Measurements from ENCODE around the gene XYLT2. TPM values are rescaled to one million over a fixed set of nuclear protein-coding genes. Genes with fewer than 3 reads are reported as not detected.
"Not testable (repeated sequence)": the region's sequence is repeated elsewhere in the genome, so short reads cannot be mapped to it uniquely, and the experiment has no call there.

The XYLT2 gene
- polyA plus RNA-seq, 4 donors, result 18.2 to 24.5 (median 19.1) TPM

- DNase-seq (ENCODE audit: low read depth in 4 of 4, low spot score in 3 of 4), result no peak
Measured at GRCh38 chr17:50381920-50382319, 36.0 kb downstream of the XYLT2 start.

GRCh38 chr17:50382931-50383330 is 37.0 kb downstream of the XYLT2 start:
- DNase-seq (ENCODE audit: low read depth in 4 of 4, low spot score in 3 of 4), result no peak

- no peak for DNase-seq (ENCODE audit: low read depth in 4 of 4, low spot score in 3 of 4)
Measured at GRCh38 chr17:50386510-50386909, 40.6 kb downstream of the XYLT2 start.

- no peak for DNase-seq (ENCODE audit: low read depth in 4 of 4, low spot score in 3 of 4)
Measured at GRCh38 chr17:50388728-50389127, 42.8 kb downstream of the XYLT2 start.

- no peak for DNase-seq (ENCODE audit: low read depth in 4 of 4, low spot score in 3 of 4)
Measured at GRCh38 chr17:50389534-50389933, 43.6 kb downstream of the XYLT2 start.

- DNase-seq (ENCODE audit: low read depth in 4 of 4, low spot score in 3 of 4), result no peak
Measured at GRCh38 chr17:50392621-50393020, 46.7 kb downstream of the XYLT2 start.

GRCh38 chr17:50393700-50394099 is 47.8 kb downstream of the XYLT2 start:
- no peak for DNase-seq (ENCODE audit: low read depth in 4 of 4, low spot score in 3 of 4)

GRCh38 chr17:50394711-50395110 is 48.8 kb downstream of the XYLT2 start:
- no peak for DNase-seq (ENCODE audit: low read depth in 4 of 4, low spot score in 3 of 4)

- no peak for DNase-seq (ENCODE audit: low read depth in 4 of 4, low spot score in 3 of 4)
Measured at GRCh38 chr17:50396261-50397110, 50.6 kb downstream of the XYLT2 start.

GRCh38 chr17:50397111-50397918 is 51.4 kb downstream of the XYLT2 start, which contains the start of gene LRRC59:
TSS of gene LRRC59 (minus strand) at chr17:50397523. CDS start at chr17:50397317, 206 bp downstream.
- DNase-seq (ENCODE audit: low read depth in 4 of 4, low spot score in 3 of 4), result peak in 3 of 4 donors; percentile 57 to 68 (median 65)

- DNase-seq (ENCODE audit: low read depth in 4 of 4, low spot score in 3 of 4), result no peak
Measured at GRCh38 chr17:50397919-50398285, 52.0 kb downstream of the XYLT2 start.

GRCh38 chr17:50398672-50399071 is 52.7 kb downstream of the XYLT2 start:
- not testable (repeated sequence) for DNase-seq (ENCODE audit: low read depth in 4 of 4, low spot score in 3 of 4)

- not testable (repeated sequence) for DNase-seq (ENCODE audit: low read depth in 4 of 4, low spot score in 3 of 4)
Measured at GRCh38 chr17:50399591-50399990, 53.7 kb downstream of the XYLT2 start.

GRCh38 chr17:50405351-50405750 is 59.4 kb downstream of the XYLT2 start:
- not testable (repeated sequence) for DNase-seq (ENCODE audit: low read depth in 4 of 4, low spot score in 3 of 4)

- no peak for DNase-seq (ENCODE audit: low read depth in 4 of 4, low spot score in 3 of 4)
Measured at GRCh38 chr17:50406578-50406977, 60.7 kb downstream of the XYLT2 start.

- DNase-seq (ENCODE audit: low read depth in 4 of 4, low spot score in 3 of 4), result no peak
Measured at GRCh38 chr17:50407921-50408320, 62.0 kb downstream of the XYLT2 start.

Other genes with a start within 250 kb of the XYLT2 start
- gene SAMD14, start 216.0 kb upstream of the XYLT2 start, polyA plus RNA-seq (ENCODE audit: insufficient read length in 4 of 4), result 10 to 100 TPM in 3 of 4 donors, 1 to 10 TPM in 1; 9.2 to 19.0 (median 13.1) TPM
- gene PPP1R9B, start 195.4 kb upstream of the XYLT2 start, polyA plus RNA-seq (ENCODE audit: insufficient read length in 4 of 4), result 10 to 100 TPM; 40.5 to 54.9 (median 46.6) TPM
- gene SGCA, start 180.1 kb upstream of the XYLT2 start, polyA plus RNA-seq (ENCODE audit: insufficient read length in 4 of 4), result 1 to 10 TPM in 2 of 4 donors, under 1 TPM in 2; 0.48 to 1.5 (median 0.89) TPM
- 1,000 to 10,000 TPM in 1 of 4 donors, 100 to 1,000 TPM in 3; 462 to 7,291 (median 934) TPM for gene COL1A1, start 144.5 kb upstream of the XYLT2 start, polyA plus RNA-seq (ENCODE audit: insufficient read length in 4 of 4)
- 1 to 10 TPM in 3 of 4 donors, under 1 TPM in 1; 0.66 to 2.9 (median 1.9) TPM for gene TMEM92, start 71.7 kb upstream of the XYLT2 start, polyA plus RNA-seq (ENCODE audit: insufficient read length in 4 of 4)
- 10 to 100 TPM; 59.8 to 76.3 (median 69.4) TPM for gene MRPL27, start 27.1 kb downstream of the XYLT2 start, polyA plus RNA-seq (ENCODE audit: insufficient read length in 4 of 4)
- gene EME1, start 27.1 kb downstream of the XYLT2 start, polyA plus RNA-seq (ENCODE audit: insufficient read length in 4 of 4), result 1 to 10 TPM; 7.3 to 9.2 (median 8.0) TPM
- gene LRRC59, start 51.4 kb downstream of the XYLT2 start, polyA plus RNA-seq (ENCODE audit: insufficient read length in 4 of 4), result 10 to 100 TPM; 56.8 to 66.3 (median 64.4) TPM
- gene ACSF2, start 80.1 kb downstream of the XYLT2 start, polyA plus RNA-seq (ENCODE audit: insufficient read length in 4 of 4), result 100 to 1,000 TPM in 1 of 4 donors, 10 to 100 TPM in 3; 37.0 to 108 (median 78.9) TPM
- gene CHAD, start 122.8 kb downstream of the XYLT2 start, polyA plus RNA-seq (ENCODE audit: insufficient read length in 4 of 4), result 1 to 10 TPM in 3 of 4 donors, under 1 TPM in 1; 0.66 to 3.2 (median 2.8) TPM
- 10 to 100 TPM; 31.2 to 64.1 (median 47.1) TPM for gene RSAD1, start 132.7 kb downstream of the XYLT2 start, polyA plus RNA-seq (ENCODE audit: insufficient read length in 4 of 4)
- 1 to 10 TPM; 1.4 to 3.4 (median 2.4) TPM for gene MYCBPAP, start 162.3 kb downstream of the XYLT2 start, polyA plus RNA-seq (ENCODE audit: insufficient read length in 4 of 4)
- gene EPN3, start 186.6 kb downstream of the XYLT2 start, polyA plus RNA-seq (ENCODE audit: insufficient read length in 4 of 4), result 10 to 100 TPM in 2 of 4 donors, 1 to 10 TPM in 2; 1.6 to 16.0 (median 10.0) TPM
- gene SPATA20, start 201.0 kb downstream of the XYLT2 start, polyA plus RNA-seq (ENCODE audit: insufficient read length in 4 of 4), result 10 to 100 TPM; 29.4 to 70.4 (median 50.9) TPM
- 10 to 100 TPM in 1 of 4 donors, 1 to 10 TPM in 3; 6.3 to 13.8 (median 7.4) TPM for gene CACNA1G, start 214.6 kb downstream of the XYLT2 start, polyA plus RNA-seq (ENCODE audit: insufficient read length in 4 of 4)